GM18951 (cell line): ENCODE data around the gene TJP3.

Experiments used
- POLR2A ChIP-seq: IDR thresholded peaks from 4 replicates; pipeline ENCODE4 v1.6.1; 2011; ENCODE audit warnings: mild to moderate bottlenecking; ENCODE audit not compliant: insufficient read length, insufficient read depth; ENCODE audit errors: extremely low read depth
- in situ Hi-C: fragments of 300-500 bp; cut with MboI; formaldehyde crosslinking; loops from one replicate; pipeline ENCODE4 v1.12.0; 2022; ENCODE audit warnings: low sequenced_read_pairs, mixed read lengths, inconsistent platforms; ENCODE audit not compliant: unreplicated experiment

Gene TJP3

DNA sequence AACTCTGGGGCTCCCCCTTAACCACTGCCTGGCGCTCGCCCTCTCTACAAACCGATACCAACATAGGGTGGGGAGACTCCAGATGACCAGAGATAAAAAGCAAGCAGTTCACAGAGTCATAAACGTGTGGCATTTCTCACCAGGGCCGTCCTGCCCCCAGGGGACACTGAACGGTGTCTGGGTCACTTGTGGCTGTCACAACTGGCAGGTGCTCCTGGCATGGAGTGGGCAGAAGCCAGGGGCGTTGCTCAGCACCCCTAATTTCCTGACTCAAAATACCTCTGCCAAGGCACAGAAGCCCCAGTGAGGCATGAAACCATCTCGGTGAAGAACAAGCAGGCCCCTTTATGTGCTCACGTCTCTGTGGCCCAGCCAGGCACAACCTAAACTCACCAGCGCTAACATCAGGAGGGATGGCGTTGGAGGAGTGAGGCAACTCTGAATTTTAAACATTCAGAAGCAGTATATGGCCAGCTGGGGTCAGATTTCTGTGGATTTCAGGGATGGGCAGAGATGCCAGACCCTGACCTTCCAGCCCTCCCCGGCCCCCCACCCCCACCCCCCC, 9.7 kb upstream of the TJP3 start:
- TF ChIP-seq POLR2A = no peak
- in situ Hi-C loops = no loop called here

DNA sequence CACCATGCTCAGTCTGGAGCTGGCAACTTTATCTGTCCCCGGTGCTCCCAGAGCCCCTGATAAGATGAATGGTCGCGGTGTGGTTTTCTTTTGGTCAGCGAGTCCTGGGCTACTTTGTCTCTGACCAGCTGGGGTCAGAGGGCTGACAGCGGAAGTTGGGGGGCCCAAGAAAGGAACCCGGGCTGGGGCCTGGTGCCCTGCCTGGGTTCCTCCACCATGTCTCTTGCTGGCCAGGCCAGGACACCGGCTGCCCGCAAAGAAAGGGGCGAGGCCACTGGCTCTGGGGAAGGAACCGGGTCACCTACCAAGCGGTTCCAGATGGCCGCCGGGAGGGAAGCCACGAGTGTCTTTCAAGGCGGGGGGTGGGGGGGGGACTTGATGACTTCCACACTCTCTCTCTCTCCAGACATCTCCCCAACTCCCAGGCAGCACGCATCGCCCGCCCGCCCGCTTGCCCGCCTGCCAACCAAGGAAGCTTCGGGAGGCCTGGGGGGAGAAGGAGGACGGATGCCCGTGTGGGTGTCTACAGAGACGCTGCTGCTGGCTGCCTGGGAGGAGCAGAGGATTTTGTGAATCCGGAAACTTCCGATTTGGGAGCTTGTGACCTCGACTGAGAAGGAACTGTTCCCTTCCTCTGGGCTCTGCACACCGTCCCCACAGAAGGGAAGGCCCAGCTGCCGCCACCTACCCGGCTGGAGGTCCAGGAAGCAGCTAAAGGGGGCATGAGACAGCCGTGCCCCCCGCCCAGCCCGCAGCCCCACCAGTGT, 9.0 kb upstream of the TJP3 start:
- in situ Hi-C loops = no loop called here
- no peak for TF ChIP-seq POLR2A

DNA sequence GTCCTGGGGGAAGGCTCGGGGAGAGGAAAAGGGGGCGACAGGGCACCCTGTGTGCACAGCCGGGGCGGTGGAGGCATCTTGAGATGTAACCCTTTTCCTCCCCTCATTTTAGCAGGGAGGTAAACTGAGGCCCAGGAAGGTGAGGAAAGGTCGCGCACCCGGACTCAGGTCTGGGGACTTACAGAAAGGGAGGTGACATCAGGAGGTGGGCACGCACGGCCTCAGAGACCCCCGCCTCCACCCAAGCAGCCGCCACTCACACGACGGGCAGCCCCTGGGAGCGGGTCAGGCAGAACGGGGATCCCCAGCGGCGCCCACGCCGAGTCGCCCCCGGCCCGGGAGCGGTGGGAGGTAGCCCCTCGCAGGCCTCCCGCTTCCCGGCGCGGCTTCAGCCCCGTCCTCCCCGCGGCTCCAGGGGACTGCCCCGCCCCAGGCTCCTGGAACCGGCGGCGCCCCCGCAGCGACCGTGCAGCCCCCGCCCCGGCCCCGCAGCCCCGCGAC, 8.4 kb upstream of the TJP3 start:
- in situ Hi-C loops = no loop called here
- TF ChIP-seq POLR2A = no peak

DNA sequence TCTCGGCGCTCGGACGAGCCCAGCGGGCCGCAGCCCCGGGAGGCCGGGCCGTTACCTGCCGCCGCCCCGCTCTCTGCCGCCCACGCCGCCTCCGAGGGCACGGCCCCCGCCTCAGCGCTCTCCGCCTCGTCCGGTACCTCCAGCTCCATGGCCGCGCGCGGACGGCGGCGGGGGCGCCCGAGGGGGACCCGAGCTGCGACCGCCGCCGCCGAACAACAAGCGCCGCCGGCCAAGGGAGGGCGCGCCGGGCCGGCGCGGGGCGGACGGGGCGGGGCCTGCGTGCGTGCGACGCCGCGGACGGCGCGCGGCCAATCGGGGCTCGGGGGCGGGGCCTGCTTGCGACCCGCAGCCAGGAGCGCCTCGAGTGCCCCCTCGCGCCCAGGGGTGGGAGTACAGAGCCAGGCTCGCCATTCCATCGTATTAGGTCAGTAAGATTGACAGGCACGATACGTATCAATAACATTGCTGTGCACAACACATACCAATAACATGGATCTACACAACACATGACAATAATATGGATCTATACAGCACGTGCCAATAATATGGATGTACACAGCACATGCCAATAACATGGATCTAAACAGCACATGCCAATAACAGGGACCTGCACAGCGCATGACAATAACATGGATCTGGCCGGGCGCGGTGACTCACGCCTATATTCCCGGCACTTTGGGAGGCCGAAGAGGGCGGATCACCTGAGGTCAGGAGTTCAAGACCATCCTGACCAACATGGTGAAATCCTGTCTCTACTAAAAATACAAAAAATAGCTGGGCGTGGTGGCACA, 7.7 kb upstream of the TJP3 start, which contains the start of gene PIP5K1C:
TSS of gene PIP5K1C (minus strand) at position 227 of the 791 bp plus-strand sequence. CDS start at position 149, 78 bp downstream.
- TF ChIP-seq POLR2A = peak; percentile 72
- in situ Hi-C loops = no loop called here

DNA sequence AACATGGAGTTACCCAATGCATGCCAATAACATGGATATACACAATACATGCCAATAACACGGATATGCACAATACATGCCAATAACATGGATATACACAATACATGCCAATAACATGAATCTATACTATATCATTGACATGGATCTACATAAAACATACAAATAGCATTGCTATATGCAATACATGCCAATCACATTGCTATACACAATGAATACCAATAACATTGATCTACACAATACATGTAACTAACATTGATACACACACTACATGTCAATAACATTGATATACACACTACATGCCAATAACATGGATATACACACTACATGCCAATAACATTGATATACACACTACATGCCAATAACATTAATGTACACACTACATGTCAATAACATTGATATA, 7.0 kb upstream of the TJP3 start:
- no peak for TF ChIP-seq POLR2A
- in situ Hi-C loops = no loop called here

- TF ChIP-seq POLR2A = no peak
- in situ Hi-C loops = no loop called here
Observed at GRCh38 chr19:3707868-3708206, 347 bp upstream of the TJP3 start.

DNA sequence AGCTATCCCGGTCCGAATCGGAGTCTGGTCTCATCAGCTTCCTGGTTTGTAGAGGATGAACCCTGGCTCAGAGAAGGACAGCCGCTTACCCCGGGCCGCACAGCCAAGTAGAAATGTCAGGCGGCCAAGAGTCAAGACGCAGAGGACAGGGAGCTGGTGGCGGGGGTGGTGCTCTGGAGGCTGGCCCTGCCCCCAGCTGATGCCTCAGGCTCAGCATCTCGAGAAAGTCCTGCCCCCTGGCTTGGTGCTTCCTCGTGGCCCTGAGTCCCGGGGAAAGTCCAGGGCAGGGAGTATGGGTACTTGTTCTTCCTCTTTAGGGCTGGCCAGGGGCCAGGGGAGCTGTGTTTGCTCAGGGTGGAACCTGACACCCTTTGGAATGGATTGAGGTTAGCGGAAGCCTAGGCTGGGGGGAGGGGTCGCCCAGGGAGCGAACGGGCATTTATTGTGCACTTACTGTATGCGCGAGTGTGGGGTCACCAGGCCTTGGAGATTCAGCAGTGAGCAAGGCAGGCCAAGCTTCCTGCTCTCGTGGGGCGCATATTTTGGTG, 2.2 kb downstream of the TJP3 start:
- no peak for TF ChIP-seq POLR2A
- in situ Hi-C loops = no loop called here

DNA sequence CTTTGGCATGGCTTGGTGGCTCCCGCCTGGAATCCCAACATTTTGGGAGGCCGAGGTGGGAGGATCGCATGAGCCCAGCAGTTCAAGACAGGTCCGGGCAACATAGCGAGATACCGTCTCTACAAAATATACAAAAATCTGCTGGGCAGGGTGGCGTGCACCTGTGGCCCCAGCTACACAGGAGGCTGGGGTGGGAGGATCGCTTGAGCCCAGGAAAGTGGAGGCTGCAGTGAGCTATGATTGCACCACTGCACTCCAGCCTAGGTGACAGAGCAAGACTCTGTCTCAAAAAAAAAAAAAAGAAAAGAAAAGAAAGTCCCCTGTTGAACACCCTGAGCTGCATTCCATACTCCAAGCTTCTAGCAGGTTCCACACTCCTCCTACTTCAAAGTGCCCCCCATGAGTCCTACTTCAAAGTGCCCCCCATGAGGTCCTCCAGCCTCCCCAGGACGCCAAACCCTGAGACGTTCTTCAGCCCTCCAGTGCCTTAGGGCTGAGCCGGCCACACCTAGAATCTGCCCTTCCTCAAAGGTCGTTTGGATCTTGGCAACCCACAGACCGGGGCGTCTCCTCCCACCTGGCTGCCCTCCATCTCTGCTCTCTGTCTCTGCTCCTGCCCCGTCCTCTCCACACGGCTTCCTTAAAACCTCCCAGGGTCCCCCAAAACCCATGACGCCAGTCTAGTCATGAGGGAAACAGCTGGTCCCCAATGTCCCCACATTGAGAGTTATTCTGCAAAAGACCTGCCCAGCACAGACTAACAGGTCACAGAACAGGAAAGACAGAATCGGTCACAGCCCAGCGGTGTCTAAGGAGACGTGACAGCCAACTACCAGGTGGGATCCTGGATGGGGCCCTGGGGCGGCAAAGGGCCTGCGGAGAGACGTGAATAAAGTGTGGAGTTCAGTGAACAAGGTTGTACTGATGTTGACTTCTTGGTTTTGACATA, 4.8 kb downstream of the TJP3 start:
- TF ChIP-seq POLR2A = no peak
- in situ Hi-C loops = no loop called here

GRCh38 chr19:3716147-3716668, 8.0 kb downstream of the TJP3 start:
- TF ChIP-seq POLR2A = no peak
- in situ Hi-C loops = no loop called here

DNA sequence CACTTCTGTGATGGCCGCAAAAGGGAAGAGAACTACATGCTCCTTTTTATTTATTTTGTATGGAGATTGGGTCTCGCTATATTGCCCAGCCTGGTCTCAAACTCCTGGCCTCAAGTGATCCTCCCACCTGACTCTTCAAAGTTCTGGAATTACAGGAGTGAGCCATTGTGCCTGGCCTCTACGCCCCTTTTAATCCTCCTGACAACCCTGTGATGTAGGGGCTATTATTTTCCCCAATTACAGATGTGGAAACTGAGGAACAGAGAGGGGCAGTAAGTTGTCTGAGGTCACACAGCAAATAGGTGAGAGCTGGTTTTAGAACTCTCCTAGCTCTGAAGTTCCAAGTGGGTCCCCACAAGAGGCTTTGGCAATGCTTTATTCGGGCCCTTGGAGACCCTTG, 11.7 kb downstream of the TJP3 start:
- in situ Hi-C loops = no loop called here
- no peak for TF ChIP-seq POLR2A

GRCh38 chr19:3720349-3720917, 12.2 kb downstream of the TJP3 start:
- in situ Hi-C loops = no loop called here
- no peak for TF ChIP-seq POLR2A

DNA sequence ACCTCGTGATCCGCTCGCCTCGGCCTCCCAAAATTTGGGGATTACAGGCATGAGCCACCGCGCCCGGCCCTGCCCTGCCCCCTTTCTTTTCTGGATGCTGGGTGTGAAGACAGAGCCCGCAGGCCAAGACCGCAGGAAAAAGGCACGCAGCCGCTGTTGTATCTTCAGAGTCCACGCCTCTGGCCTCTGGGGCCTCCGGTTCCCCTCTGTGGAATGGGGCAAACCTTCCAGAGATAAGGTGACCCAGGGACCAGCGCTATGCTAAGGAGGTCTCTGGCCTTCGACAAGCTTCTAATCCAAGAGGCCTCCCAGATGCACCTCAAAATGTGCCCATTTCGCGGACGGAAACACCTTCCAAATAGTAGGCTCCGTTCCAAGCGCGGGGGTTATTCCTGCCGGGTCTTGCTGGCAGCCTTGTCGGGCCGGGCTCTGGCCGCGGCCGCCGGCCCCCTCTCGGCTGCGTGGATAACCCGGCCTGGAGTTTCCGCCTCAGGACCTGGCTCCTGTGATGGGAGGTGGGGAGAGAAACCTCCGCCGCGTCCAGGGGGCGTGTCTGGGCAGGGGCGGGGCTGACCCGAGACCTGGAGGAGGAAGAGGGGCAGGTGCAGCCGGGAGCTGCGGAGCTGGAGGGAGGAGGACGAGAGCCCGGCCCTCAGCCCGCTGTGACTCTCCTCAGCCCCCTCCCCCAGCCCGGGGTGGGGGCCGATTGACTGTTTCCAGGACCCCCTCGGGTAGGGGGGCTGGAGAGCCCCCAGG, 13.1 kb downstream of the TJP3 start:
- no peak for TF ChIP-seq POLR2A
- in situ Hi-C loops = no loop called here
